ENCODE results near the gene RPS3A. TPM values are rescaled to one million over a fixed set of nuclear protein-coding genes. Genes with fewer than 3 reads are reported as not detected.
A peak's percentile ranks its signal among the peaks of the same experiment; 100 is the strongest.

RPS3A gene
- total and polyA plus RNA-seq, 7 donors: 3,214 to 6,800 (median 5,269) TPM

DNA sequence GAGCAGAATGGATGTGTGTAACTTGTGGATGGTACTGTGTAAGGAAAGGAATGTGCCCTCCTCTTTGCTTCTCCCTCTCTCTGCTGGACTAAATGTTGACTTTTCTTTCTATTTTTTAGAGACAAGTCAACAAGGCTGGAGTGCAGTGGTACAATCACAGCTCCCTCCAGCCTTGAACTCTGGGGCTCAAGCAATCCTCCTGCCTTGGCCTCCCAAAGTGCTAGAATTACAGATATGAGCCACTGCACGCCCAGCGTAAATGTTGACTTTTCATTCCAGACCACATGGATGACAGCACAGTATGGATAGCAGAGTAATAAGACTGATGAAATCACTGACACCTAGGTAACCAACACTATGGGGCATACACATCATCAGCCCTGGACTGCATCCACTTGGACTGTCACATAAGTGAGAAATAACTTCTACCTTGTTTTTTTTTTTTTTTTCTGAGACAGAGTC is 5.1 kb upstream of the RPS3A start:
- no peak for DNase-seq
- Histone ChIP-seq H3K27me3 (no peaks in the 10 kb centered on the region), H3K4me3 (no peak overlapping the region), H3K27ac (no peak overlapping the region), H3K9me3 (no peaks in the 10 kb centered on the region), H3K4me1 (peaks cover 0 to 8% (median 2%) of the 10 kb centered on the region in 4 donors), H3K36me3 (no peaks in the 10 kb centered on the region)
- intact Hi-C loops (cut with DNase I): no loop called here
- WGBS, 2 donors: 91 to 94% methylated on average over 2 of the region's 2 CpGs
- TF ChIP-seq, protein P1, sequence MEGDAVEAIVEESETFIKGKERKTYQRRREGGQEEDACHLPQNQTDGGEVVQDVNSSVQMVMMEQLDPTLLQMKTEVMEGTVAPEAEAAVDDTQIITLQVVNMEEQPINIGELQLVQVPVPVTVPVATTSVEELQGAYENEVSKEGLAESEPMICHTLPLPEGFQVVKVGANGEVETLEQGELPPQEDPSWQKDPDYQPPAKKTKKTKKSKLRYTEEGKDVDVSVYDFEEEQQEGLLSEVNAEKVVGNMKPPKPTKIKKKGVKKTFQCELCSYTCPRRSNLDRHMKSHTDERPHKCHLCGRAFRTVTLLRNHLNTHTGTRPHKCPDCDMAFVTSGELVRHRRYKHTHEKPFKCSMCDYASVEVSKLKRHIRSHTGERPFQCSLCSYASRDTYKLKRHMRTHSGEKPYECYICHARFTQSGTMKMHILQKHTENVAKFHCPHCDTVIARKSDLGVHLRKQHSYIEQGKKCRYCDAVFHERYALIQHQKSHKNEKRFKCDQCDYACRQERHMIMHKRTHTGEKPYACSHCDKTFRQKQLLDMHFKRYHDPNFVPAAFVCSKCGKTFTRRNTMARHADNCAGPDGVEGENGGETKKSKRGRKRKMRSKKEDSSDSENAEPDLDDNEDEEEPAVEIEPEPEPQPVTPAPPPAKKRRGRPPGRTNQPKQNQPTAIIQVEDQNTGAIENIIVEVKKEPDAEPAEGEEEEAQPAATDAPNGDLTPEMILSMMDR (IDR thresholded peaks at IDR 0.05): no peak
- TF ChIP-seq EP300 (IDR thresholded peaks at IDR 0.05): no peak

DNA sequence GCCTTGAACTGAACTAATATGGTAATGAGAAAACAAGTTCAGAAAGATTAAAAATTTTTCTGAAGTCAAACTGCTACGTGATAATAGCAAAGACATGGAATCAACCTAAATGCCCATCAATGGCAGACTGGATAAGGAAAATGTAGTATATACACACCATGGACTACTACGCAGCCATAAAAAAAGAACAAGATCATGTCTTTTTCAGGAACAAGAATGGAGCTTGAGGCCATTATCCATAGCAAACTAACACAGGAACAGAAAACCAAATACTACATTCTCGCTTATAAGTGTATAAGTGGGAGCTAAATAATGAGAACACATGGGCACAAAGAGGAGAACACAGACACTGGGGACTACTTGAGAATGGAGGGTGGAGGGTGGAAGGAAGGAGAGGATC is 4.3 kb upstream of the RPS3A start:
- no peak overlapping the region for H3K4me3 ChIP-seq
- H3K27ac ChIP-seq: no peak overlapping the region
- no peaks in the 10 kb centered on the region for H3K27me3 ChIP-seq
- TF ChIP-seq EP300 (IDR thresholded peaks at IDR 0.05) (no peak), POLR2A (IDR thresholded peaks at IDR 0.05) (no peak), POLR2AphosphoS5 (IDR thresholded peaks at IDR 0.05) (no peak)
- TF ChIP-seq, protein P1 (IDR thresholded peaks at IDR 0.05): no peak
- no peak for DNase-seq
- no peaks in the 10 kb centered on the region for H3K9me3 ChIP-seq
- H3K36me3 ChIP-seq: no peaks in the 10 kb centered on the region
- 96 to 97% methylated on average over 3 of the region's 3 CpGs for WGBS, 2 donors
- H3K4me1 ChIP-seq: peaks cover 0 to 10% (median 3%) of the 10 kb centered on the region in 4 donors
- intact Hi-C loops (cut with DNase I): loop anchor here (5.0 kb wide), 2 partner anchors 667 to 1682 kb away; partner anchors contain the start of genes ARFIP1, GATB and TIGD4

DNA sequence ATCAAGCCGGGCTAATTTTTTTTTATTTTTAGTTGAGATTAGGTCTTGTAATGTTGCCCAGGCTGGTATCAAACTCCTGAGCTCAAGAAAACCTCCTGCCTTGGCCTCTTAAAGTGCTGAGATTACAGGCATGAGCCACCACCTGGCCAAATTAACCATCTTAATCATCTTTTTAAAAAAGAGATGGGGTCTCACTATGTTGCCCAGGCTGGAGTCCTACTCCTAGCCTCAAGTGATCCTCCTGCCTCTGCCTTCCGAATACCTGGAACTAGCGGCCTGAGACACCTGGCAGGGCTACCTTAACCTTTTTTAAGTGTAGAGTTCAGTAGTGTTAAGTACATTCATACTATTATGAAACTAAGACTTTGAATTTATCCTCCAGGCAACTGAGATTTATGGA is 1.7 kb upstream of the RPS3A start:
- H3K36me3 ChIP-seq: peaks cover 6 to 22% (median 16%) of the 10 kb centered on the region in 4 donors

GRCh38 chr4:151098979-151099228 is 524 bp upstream of the RPS3A start:
- Histone ChIP-seq H3K4me3 (peak overlapping the region; percentile 6 to 76 (median 68)), H3K27me3 (no peaks in the 10 kb centered on the region), H3K9me3 (no peaks in the 10 kb centered on the region), H3K27ac (peak overlapping the region; percentile 33 to 91 (median 86)), H3K4me1 (peaks cover 0 to 33% (median 23%) of the 10 kb centered on the region in 4 donors), H3K36me3 (peaks cover 6 to 34% (median 26%) of the 10 kb centered on the region in 4 donors)
- intact Hi-C loops (cut with DNase I): loop anchor here (2.0 to 5.0 kb wide), 3 partner anchors 84 to 1678 kb away; partner anchors contain the start of genes ARFIP1, GATB, LRBA and TIGD4
- TF ChIP-seq, protein P1 (IDR thresholded peaks at IDR 0.05): no peak
- TF ChIP-seq EP300 (IDR thresholded peaks at IDR 0.05) (no peak), POLR2AphosphoS5 (IDR thresholded peaks at IDR 0.05) (no peak), POLR2A (IDR thresholded peaks at IDR 0.05) (no peak)
- no peak for DNase-seq
- 12 to 13% methylated on average over 8 of the region's 8 CpGs for WGBS, 2 donors

More for the DNA sequence above, 1.7 kb upstream of the RPS3A start:
- TF ChIP-seq, protein P1 (IDR thresholded peaks at IDR 0.05): no peak
- no peak for TF ChIP-seq POLR2A (IDR thresholded peaks at IDR 0.05)
- no peak for TF ChIP-seq EP300 (IDR thresholded peaks at IDR 0.05)
- TF ChIP-seq POLR2AphosphoS5 (IDR thresholded peaks at IDR 0.05): no peak
- H3K4me3 ChIP-seq: no peak overlapping the region
- 94 to 95% methylated on average over 3 of the region's 3 CpGs for WGBS, 2 donors
- no peaks in the 10 kb centered on the region for H3K9me3 ChIP-seq
- no peak for DNase-seq
- intact Hi-C loops (cut with DNase I): loop anchor here (2.0 to 5.0 kb wide), 3 partner anchors 83 to 1680 kb away; partner anchors contain the start of genes ARFIP1, GATB, LRBA and TIGD4
- H3K27me3 ChIP-seq: no peaks in the 10 kb centered on the region
- peaks cover 0 to 33% (median 23%) of the 10 kb centered on the region in 4 donors for H3K4me1 ChIP-seq
- H3K27ac ChIP-seq: no peak overlapping the region

DNA sequence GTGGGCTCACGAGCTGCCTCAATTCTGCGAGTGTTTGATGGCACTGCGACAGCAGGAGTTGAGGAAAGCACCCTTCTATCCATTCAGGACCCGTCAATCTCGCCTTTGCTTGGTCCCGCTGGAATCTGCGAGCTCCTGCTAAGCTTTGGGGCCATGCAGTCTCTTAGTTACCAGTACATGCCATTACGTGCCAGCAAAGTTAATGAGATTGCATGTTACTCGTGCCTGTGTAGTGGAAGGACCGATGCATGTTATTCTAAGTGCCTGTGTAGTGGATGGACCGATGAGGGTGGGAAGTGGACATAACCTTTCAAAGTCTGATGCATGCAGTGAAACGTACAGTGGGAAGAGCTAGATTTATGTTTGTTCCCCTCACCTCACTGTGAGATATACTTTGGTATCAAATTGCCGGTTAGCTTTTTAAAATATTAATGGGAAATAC is 569 bp downstream of the RPS3A start:
- H3K36me3 ChIP-seq: peaks cover 6 to 45% (median 30%) of the 10 kb centered on the region in 4 donors
- 0% methylated on average over 13 of the region's 13 CpGs for WGBS, 2 donors
- H3K27ac ChIP-seq: peak overlapping the region; percentile 85 to 91 (median 88)
- no peaks in the 10 kb centered on the region for H3K9me3 ChIP-seq
- intact Hi-C loops (cut with DNase I): loop anchor here (2.0 to 5.0 kb wide), 4 partner anchors 85 to 1677 kb away; partner anchors contain the start of genes ARFIP1, GATB, LRBA and TIGD4
- H3K4me1 ChIP-seq: peaks cover 0 to 33% (median 23%) of the 10 kb centered on the region in 4 donors
- DNase-seq: no peak
- H3K27me3 ChIP-seq: no peaks in the 10 kb centered on the region
- peak overlapping the region; percentile 67 to 76 (median 70) for H3K4me3 ChIP-seq
- TF ChIP-seq EP300 (IDR thresholded peaks at IDR 0.05) (no peak), POLR2AphosphoS5 (IDR thresholded peaks at IDR 0.05) (no peak), POLR2A (IDR thresholded peaks at IDR 0.05) (no peak)
- TF ChIP-seq, protein P1 (IDR thresholded peaks at IDR 0.05): no peak
